ENCODE results near the gene OR2A25. TPM values are rescaled to one million over a fixed set of nuclear protein-coding genes. Genes with fewer than 3 reads are reported as not detected.

Gene OR2A25
- total RNA-seq, 1 donor from 2014 or later: not detected

DNA sequence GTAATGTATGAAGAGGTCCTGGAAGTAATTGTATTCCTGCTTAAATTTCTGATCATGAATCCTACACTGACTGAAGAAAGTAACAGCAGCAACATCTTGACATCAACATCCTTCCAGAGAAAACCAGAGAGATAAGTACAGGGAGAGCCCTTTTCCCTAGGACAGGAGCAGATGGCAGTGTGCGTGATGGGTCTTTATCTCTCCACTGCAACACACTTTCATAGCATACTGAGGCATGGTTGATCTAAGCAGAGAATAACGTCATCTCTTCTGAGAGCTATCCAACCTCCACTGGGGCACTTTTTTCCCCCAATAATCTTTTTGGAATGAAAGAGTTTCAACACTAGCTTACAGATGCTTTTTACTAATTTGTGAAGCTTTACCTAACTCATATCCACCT lies 342 bp downstream of the OR2A25 start:
- DNase-seq (ENCODE audit: low read depth in 2 of 2): no peak

DNA sequence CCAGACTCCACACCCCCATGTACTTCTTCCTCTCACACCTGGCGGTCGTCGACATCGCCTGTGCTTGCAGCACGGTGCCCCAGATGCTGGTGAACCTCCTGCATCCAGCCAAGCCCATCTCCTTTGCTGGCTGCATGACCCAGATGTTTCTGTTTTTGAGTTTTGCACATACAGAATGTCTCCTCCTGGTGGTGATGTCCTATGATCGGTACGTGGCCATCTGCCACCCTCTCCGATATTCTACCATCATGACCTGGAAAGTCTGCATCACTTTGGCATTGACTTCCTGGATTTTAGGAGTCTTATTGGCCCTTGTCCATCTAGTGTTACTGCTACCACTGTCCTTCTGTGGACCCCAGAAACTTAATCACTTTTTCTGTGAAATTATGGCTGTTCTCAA lies 4.8 kb downstream of the OR2A25 start:
- DNase-seq (ENCODE audit: low read depth in 2 of 2): no peak

DNA sequence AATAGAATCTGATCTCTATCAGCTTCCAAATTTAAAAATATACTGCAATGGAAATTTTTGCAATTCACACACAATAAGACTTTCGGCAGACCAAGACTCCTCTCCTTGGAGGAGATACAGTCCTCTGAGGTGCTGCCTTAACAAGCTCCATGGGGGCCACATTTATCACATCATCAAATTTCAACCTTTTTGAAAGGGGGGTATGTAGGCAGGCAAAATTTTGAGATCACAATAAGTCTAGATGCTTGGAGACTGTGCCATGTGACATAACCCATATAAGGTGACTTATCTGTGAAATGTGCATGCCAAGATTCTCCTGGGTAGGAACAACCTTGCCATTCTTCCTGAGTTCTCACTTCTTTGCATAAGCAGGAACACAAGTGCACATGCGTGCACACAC lies 16.4 kb downstream of the OR2A25 start, which contains the start of gene OR2A12:
TSS of gene OR2A12 (plus strand) at position 301 of the 400 bp plus-strand sequence. CDS start 8,830 bp downstream, outside the sequence.
- no peak for DNase-seq (ENCODE audit: low read depth in 2 of 2)

DNA sequence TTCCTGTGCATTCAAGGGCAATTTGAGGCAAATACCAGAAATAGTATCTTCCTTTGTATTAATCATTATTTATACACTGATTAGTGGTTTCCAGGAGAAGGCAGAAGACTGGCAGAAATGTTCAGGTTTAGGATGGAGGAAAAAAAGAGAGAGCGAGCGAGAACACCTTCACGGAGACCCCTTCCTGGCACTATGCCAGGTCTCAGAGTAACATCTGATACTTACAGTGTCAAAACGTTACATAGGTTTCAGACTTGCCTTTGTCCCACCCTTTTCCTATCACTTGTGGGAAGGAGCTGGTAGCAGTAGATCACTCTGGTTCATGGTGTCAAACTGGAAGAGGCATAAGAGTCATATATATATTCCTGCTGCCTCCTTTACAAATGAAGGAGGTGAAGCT lies 17.1 kb downstream of the OR2A25 start:
- DNase-seq (ENCODE audit: low read depth in 2 of 2): no peak

DNA sequence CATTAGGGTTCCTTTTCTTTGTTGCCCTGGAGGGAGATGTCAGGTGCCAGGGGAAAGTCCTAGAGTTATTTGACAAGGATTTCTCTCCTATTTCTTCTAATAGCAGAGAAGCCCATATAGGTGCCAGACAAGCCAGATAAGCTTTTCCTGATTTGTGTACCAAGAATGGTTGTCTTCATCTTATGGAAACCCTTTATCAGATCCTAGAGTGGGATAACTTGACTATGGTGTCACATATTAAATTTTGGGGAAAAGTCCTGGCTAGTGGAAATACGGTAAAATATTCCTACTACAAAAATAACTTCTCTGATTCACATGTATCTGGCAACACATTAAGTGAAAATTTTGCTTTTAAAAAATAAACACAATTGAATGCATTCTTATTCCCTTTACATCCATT lies 17.6 kb downstream of the OR2A25 start:
- no peak for DNase-seq (ENCODE audit: low read depth in 2 of 2)

DNA sequence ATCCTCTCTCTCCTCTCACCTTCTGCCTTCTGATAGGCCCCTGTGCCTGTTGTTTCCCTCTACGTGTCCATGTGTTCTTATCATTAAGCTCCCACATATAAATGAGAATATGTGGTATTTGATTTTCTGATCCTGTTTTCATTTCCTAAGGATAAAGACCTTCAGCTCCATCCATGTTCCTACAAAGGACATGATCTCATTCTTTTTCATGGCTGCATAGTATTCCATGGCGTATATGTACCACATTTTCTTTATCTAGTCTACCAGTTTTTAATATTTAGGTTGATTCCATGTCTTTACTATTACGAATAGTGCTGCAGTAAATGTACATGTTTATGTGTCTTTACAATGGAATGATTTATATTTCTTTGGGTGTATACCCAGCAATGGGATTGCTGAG lies 21.1 kb downstream of the OR2A25 start:
- DNase-seq (ENCODE audit: low read depth in 2 of 2): no peak

DNA sequence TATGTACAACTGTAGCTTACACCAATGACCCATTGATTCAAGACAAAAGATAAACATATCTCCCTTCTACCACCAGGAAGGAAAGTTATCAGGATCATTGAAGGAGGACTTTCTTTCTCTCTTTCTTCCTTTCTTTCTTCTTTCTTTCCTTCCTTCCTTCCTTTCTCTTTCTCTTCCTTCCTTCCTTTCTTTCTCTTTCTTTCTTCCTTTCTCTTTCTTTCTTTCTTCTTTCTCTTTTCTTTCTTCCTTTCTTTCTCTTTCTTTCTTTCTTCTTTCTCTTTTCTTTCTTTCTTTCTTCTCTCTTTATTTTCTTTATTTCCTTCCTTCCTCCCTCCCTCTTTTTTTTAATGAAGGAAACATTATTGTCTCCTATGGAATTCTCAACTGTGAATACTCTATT lies 29.2 kb downstream of the OR2A25 start:
- no peak for DNase-seq (ENCODE audit: low read depth in 2 of 2)

DNA sequence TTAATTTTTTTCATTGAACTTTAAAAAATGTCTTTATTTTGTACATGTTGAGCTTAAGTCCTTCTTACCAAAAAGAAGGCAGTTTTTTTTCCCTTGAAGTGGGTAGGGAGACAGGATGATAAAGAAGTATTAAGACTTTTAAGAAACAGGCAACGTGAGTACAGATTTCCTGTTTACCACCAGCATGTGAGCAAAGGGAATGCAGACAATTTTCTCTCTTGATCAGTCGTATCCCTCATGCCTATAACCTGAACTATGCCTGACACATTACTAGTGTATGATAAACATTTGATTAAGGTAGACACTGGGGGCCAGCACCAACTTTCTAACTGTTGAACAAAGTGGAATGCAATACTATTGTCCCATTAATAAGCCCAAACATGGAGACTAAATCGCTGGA lies 31.0 kb downstream of the OR2A25 start:
- no peak for DNase-seq (ENCODE audit: low read depth in 2 of 2)

DNA sequence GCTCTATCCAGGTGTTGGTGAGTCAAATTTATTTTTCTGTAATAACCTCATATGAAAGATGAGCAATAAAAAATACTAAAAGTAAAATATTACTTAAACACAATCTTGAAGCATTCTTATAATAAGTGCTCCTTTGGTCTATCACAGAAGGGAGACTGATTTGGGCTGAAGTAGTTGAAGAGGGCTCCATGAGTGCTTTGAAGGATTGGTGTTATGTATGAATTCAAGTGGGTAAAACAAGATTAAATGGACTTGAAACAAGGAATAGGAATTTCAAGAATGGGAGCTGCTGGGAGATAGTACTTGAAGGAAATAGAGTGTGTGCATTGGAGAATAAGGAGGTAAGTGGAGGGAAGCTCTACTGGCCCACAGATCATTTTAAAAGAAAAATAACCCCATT lies 32.4 kb downstream of the OR2A25 start:
- DNase-seq (ENCODE audit: low read depth in 2 of 2): no peak

DNA sequence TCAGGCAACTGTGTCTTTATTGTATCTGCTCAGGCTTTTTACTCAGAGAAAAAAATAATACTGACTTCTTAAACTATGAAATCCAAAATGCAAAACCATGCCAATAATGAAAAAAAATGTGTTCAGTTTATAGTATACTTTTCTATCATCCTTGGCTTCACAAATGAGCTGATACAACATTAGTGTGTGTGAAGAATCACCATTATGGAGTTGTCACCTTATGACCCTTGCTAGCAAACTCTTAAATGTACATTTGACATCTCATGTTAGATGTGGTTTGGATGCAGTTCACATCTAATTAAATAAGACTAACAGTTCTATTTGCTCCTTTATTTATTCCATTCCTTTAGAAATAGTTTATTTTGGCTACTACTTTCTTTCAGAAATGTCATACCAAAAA lies 35.6 kb downstream of the OR2A25 start:
- DNase-seq (ENCODE audit: low read depth in 2 of 2): no peak

DNA sequence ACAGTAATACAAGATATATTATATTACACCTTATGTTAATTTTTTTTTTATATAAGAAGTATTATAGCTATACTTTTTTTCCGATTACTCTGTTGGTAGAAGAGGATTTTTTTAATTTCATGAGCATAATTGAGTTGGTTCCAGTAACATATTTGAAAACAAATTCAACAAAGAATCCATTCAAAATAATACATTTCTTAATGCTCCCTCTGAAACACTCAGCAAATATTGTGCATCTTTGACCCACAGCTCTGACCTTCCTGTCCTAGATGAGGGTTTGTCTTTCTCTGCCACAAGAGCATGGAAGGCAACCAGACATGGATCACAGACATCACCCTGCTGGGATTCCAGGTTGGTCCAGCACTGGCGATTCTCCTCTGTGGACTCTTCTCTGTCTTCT lies 39.7 kb downstream of the OR2A25 start, which contains the start of gene OR2A2:
TSS of gene OR2A2 (plus strand) at position 301 of the 400 bp plus-strand sequence. CDS start at position 301, 0 bp downstream.
- no peak for DNase-seq (ENCODE audit: low read depth in 2 of 2)

DNA sequence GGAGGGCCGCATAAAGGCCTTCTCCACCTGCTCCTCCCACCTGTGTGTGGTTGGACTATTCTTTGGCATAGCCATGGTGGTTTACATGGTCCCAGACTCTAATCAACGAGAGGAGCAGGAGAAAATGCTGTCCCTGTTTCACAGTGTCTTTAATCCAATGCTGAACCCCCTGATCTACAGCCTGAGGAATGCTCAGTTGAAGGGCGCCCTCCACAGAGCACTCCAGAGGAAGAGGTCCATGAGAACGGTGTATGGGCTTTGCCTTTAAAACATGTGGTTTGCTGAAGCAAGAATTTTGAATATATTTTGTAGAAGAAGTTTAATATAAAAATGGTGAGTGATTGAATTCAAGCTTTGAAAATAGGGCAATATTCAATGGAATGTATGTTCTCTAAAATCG lies 40.7 kb downstream of the OR2A25 start:
- DNase-seq (ENCODE audit: low read depth in 2 of 2): no peak

DNA sequence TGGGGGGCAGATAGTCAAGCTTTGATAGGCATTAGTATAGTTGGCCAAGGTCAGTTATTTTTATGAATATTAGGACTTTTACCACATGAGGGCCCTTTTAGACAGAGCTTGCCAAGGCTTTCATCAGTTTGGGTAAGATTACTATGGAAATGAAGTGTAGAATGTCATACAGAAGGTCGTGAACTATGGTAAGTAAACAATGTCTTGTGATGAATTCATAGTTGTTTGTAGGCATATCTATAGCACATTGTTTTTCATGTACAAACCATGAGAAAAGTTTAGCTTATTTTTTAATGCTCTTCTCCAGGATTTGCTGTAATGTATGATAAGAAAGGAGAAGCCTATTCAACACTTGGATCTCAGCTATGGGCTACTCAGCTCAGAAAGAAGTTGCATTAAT lies 44.0 kb downstream of the OR2A25 start:
- no peak for DNase-seq (ENCODE audit: low read depth in 2 of 2)

DNA sequence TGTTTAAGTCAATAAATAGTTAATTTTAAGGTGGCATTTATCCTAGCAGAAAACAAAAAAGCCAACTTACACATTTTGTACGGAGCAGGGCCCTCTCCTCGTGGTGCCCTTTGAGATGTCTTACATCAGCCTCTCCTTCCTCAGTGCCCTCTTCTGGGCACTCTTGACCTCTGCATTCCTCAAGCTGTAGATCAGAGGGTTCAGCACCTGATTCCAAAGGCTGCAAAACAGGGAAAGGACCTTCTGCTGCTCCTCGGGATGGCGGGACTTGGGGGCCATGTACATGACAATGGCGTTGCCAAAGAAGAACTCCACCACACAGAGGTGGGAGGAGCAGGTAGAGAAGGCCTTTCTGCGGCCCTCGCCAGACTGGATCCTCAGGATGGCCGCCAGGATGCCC lies 48.7 kb downstream of the OR2A25 start:
- no peak for DNase-seq (ENCODE audit: low read depth in 2 of 2)

DNA sequence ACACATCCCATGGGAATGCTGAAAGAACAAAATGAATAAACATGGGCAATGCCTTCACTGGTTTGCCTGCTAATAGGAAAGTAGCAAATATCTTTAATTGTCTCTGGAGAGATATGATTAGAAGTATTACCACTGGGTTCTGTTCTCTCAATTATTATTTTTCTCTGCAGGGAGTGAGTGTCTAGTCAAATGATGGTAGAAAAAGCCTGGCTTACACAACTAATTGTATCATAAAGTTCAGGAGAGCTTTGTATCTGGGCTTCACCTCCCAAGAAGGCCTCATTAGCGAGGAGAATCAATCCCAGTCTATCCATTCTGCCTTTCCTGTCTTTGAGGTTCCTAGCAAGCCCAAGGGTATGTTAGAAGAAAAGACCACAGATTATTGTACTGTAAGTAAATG lies 53.3 kb downstream of the OR2A25 start, which contains the start of gene OR2A14:
TSS of gene OR2A14 (plus strand) at position 301 of the 400 bp plus-strand sequence. CDS start 5,937 bp downstream, outside the sequence.
- DNase-seq (ENCODE audit: low read depth in 2 of 2): no peak

Other genes starting within 250 kb of the OR2A25 start
- gene TCAF1, start 167.6 kb upstream of the OR2A25 start, total RNA-seq: 32.7 and 38.1 TPM in 2 replicates
- gene OR2F2, start 134.6 kb upstream of the OR2A25 start, total RNA-seq: not detected in 2 replicates
- not detected in 2 replicates for gene OR2F1, start 115.0 kb upstream of the OR2A25 start, total RNA-seq
- not detected in 2 replicates for gene OR6B1, start 69.5 kb upstream of the OR2A25 start, total RNA-seq
- gene OR2A5, start 20.9 kb upstream of the OR2A25 start, total RNA-seq: not detected in 2 replicates
- not detected in 2 replicates for gene OR2A12, start 16.5 kb downstream of the OR2A25 start, total RNA-seq
- gene OR2A2, start 39.8 kb downstream of the OR2A25 start, total RNA-seq: not detected in 2 replicates
- gene OR2A14, start 53.4 kb downstream of the OR2A25 start, total RNA-seq: not detected in 2 replicates
- not detected in 2 replicates for gene CTAGE4, start 113.7 kb downstream of the OR2A25 start, total RNA-seq
- gene ARHGEF35, start 126.0 kb downstream of the OR2A25 start, total RNA-seq: under 0.01 TPM in 1 of 2 replicates, not detected in the other
- not detected in 2 replicates for gene OR2A42, start 169.8 kb downstream of the OR2A25 start, total RNA-seq
- not detected in 2 replicates for gene OR2A7, start 195.0 kb downstream of the OR2A25 start, total RNA-seq
- gene CTAGE8, start 199.5 kb downstream of the OR2A25 start, total RNA-seq: not detected in 2 replicates
- gene OR2A1, start 242.6 kb downstream of the OR2A25 start, total RNA-seq: not detected in 2 replicates

Measured in lung microvascular endothelial cell (primary cell).